Measurements from ENCODE around the gene BEAN1. TPM values are rescaled to one million over a fixed set of nuclear protein-coding genes. Genes with fewer than 3 reads are reported as not detected.
A peak's percentile ranks its signal among the peaks of the same experiment; 100 is the strongest.

The BEAN1 gene
- total and polyA plus RNA-seq, 7 donors, result 0.35 to 0.41 TPM; not detected in 5

DNA sequence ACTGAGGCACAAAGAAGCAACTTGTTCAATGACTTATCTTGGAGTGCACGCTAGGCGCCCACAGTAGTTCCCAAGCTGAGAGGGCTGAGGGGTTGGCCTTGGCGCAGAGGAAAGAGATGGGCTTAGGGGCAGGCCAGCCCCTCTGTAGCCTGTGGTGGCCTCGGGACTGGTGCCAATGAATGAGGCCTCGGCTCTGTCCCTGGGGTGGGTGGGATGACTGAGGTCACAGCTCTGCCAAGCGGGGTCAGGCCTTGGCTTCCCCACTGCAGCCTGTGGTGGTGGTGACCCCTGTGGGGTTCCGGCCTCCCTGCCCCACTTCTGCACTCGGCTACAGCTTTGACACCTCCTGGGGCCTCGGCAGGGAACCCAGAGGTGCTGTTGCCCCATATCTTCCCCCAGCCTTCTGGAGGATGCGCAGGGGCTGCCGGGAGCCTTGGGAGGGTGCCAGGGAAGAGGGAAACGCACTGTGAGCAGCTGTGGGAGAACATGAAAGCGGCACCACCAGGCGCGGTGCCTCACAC, 46.0 kb downstream of the BEAN1 start:
- peak; percentile 58 for DNase-seq
- H3K27ac ChIP-seq, result no peak overlapping the region
- H3K9me3 ChIP-seq, result no peaks in the 10 kb centered on the region
- no peak for TF ChIP-seq POLR2A (IDR thresholded peaks at IDR 0.05)
- TF ChIP-seq, protein P1, sequence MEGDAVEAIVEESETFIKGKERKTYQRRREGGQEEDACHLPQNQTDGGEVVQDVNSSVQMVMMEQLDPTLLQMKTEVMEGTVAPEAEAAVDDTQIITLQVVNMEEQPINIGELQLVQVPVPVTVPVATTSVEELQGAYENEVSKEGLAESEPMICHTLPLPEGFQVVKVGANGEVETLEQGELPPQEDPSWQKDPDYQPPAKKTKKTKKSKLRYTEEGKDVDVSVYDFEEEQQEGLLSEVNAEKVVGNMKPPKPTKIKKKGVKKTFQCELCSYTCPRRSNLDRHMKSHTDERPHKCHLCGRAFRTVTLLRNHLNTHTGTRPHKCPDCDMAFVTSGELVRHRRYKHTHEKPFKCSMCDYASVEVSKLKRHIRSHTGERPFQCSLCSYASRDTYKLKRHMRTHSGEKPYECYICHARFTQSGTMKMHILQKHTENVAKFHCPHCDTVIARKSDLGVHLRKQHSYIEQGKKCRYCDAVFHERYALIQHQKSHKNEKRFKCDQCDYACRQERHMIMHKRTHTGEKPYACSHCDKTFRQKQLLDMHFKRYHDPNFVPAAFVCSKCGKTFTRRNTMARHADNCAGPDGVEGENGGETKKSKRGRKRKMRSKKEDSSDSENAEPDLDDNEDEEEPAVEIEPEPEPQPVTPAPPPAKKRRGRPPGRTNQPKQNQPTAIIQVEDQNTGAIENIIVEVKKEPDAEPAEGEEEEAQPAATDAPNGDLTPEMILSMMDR (IDR thresholded peaks at IDR 0.05), result no peak
- no peak for TF ChIP-seq EP300 (IDR thresholded peaks at IDR 0.05)
- no peak for TF ChIP-seq POLR2AphosphoS5 (IDR thresholded peaks at IDR 0.05)
- no peak overlapping the region for H3K4me3 ChIP-seq
- no peaks in the 10 kb centered on the region for H3K4me1 ChIP-seq
- intact Hi-C loops (cut with DNase I), result no loop called here
- peaks cover 0 to 29% (median 0%) of the 10 kb centered on the region in 3 donors for H3K27me3 ChIP-seq
- no peaks in the 10 kb centered on the region for H3K36me3 ChIP-seq
- WGBS, 2 donors, result 87 to 90% methylated on average over 15 of the region's 15 CpGs

DNA sequence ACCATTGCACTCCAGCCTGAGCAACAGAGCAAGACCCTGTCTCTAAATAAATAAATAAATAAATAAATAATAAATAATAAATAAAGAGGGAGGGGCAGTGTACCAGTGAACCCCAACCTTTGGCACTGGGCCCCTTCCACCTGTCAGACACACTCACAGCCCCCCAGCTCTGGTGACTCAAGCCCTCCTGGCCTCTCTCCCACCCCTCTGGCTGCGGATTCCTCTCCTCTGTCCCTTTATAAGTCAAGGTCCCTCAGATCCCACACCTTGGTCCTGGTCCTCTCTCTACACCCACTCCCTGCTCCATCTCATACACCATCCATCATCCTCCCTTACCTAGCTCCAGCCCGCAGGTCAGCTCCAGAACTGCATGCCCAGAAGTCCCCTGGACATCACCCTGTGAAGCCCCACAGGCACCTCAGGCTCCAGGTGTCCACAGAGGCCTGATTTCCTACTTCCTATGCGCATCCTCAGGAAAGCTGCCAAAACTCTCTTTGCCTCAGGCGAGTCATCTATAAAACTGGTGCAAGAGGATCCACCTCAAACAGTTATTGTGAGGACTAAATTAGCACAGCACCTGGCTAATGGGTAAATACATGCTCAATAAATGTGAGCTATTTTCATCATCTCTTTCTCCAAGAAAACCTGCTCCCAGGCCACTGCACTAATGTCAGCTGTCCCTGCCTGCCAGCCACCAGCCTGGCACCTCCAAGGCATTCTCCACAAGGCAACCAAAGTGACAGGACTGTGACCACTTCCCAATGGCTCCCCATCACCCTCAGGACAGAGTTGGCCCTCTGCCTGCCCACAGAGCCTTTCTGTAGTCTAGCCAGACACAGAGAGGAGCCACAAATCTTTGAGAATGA, 46.8 kb downstream of the BEAN1 start:
- Histone ChIP-seq H3K36me3 (no peaks in the 10 kb centered on the region), H3K4me3 (no peak overlapping the region), H3K27ac (no peak overlapping the region), H3K9me3 (no peaks in the 10 kb centered on the region), H3K4me1 (peaks cover 0 to 3% (median 0%) of the 10 kb centered on the region in 4 donors), H3K27me3 (peaks cover 0 to 29% (median 0%) of the 10 kb centered on the region in 3 donors)
- WGBS, 2 donors, result 63 to 84% methylated on average over 4 of the region's 4 CpGs
- DNase-seq, result peak; percentile 57
- no peak for TF ChIP-seq EP300 (IDR thresholded peaks at IDR 0.05)
- TF ChIP-seq POLR2A (IDR thresholded peaks at IDR 0.05), result no peak
- intact Hi-C loops (cut with DNase I), result no loop called here

DNA sequence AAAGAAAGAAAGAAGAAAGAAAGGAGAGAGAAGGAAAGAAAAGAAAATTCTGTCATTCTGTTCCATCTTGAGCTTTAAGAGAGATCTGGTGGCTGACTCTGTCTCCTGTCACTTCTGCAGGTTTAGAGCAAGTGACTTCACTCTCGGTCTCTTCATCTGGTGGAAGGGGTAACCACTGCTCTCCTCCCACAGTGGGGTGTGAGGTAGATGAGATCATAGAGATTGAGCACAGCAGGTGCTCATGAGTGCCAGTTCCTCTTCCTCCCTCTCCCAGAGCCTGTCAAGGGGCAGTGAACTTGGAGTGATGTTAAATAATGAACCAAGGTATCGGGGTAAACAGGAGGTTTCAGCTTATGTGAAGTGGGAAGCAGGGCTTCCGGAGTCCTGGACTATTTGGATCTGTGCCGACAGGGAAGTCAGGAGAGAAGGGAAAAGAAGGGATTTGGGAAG, 47.7 kb downstream of the BEAN1 start:
- H3K27me3 ChIP-seq, result peaks cover 0 to 29% (median 0%) of the 10 kb centered on the region in 3 donors
- H3K36me3 ChIP-seq, result no peaks in the 10 kb centered on the region
- peaks cover 0 to 3% (median 0%) of the 10 kb centered on the region in 4 donors for H3K4me1 ChIP-seq
- no peak for TF ChIP-seq EP300 (IDR thresholded peaks at IDR 0.05)
- TF ChIP-seq POLR2A (IDR thresholded peaks at IDR 0.05), result no peak
- TF ChIP-seq, protein P1 (IDR thresholded peaks at IDR 0.05), result no peak
- no peak for TF ChIP-seq POLR2AphosphoS5 (IDR thresholded peaks at IDR 0.05)
- intact Hi-C loops (cut with DNase I), result no loop called here
- 5 to 14% methylated on average over 4 of the region's 4 CpGs for WGBS, 2 donors
- DNase-seq, result peak; percentile 30
- no peaks in the 10 kb centered on the region for H3K9me3 ChIP-seq
- H3K4me3 ChIP-seq, result no peak overlapping the region
- H3K27ac ChIP-seq, result no peak overlapping the region

DNA sequence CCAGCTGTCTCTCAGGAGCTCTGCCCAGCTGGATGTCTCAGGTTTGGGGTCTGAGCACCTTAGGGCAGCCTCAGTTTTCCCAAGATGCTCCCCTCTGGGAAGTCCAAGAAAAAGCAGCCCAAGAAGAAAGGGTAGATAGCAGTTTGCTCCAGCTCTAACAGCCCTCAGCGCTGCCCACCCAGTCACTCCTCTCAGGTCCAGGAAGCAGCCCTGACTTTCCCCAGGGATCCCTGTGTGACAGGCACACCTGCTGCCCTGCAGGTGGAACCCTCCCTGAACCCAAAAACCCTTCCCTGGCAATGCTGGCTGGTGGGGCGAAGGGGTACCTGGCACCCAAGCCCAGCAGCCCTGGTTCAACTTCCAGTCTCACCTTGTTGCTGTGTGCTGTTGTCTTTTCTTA, 48.1 kb downstream of the BEAN1 start:
- Histone ChIP-seq H3K27me3 (peaks cover 0 to 29% (median 0%) of the 10 kb centered on the region in 3 donors), H3K9me3 (no peaks in the 10 kb centered on the region), H3K4me3 (no peak overlapping the region), H3K27ac (no peak overlapping the region), H3K4me1 (peaks cover 0 to 3% (median 0%) of the 10 kb centered on the region in 4 donors), H3K36me3 (no peaks in the 10 kb centered on the region)
- WGBS, 2 donors, result 67 to 88% methylated on average over 2 of the region's 2 CpGs
- intact Hi-C loops (cut with DNase I), result no loop called here
- TF ChIP-seq, protein P1 (IDR thresholded peaks at IDR 0.05), result no peak
- TF ChIP-seq POLR2A (IDR thresholded peaks at IDR 0.05) (no peak), EP300 (IDR thresholded peaks at IDR 0.05) (no peak), POLR2AphosphoS5 (IDR thresholded peaks at IDR 0.05) (no peak)
- DNase-seq, result peak; percentile 18

DNA sequence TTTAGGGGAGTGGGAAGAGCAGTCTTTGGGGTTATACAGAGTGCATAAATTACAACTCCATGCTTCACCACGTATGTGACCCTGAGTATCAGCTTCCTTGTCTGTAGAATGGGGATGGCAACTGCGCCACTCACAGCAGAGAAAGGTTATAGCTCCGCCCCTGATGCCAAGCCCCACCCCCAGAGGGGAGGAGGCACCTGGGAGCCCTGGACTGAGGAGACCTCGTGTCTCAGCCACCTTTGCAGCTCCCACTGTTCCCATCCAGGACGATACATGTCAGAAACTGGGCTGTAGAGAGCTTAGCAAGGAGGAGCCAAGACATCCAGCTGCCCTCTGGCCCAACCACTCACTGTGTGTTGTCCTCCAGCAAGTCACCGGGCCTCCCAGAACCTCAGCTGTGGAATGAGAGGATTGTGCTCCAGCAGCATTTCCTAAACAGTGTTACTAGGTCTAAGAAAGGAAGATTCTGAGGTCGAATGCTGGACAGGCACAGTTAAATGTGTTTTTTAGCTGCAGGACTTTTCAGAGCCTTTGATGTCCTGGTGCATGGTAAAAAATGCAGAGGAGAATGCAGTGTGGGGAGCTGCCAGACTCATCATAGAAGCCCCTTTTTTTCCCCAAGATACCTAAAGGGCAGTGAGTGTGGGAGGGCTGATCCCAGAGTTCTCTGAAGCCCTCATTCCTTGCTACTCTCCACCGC, 49.4 kb downstream of the BEAN1 start:
- TF ChIP-seq EP300 (IDR thresholded peaks at IDR 0.05) (no peak), POLR2A (IDR thresholded peaks at IDR 0.05) (no peak), POLR2AphosphoS5 (IDR thresholded peaks at IDR 0.05) (no peak)
- TF ChIP-seq, protein P1 (IDR thresholded peaks at IDR 0.05), result no peak
- intact Hi-C loops (cut with DNase I), result no loop called here
- H3K27me3 ChIP-seq, result peaks cover 0 to 29% (median 0%) of the 10 kb centered on the region in 3 donors
- no peak overlapping the region for H3K4me3 ChIP-seq
- 51 to 65% methylated on average over 8 of the region's 8 CpGs for WGBS, 2 donors
- DNase-seq, result peak; percentile 53
- H3K9me3 ChIP-seq, result no peaks in the 10 kb centered on the region
- no peak overlapping the region for H3K27ac ChIP-seq
- H3K4me1 ChIP-seq, result peaks cover 0 to 3% (median 0%) of the 10 kb centered on the region in 4 donors
- no peaks in the 10 kb centered on the region for H3K36me3 ChIP-seq
